SIG-M5 treated with dmso at 0.1 percent for 504 hours (cell line): ENCODE data around the gene FBXW11.
A peak's percentile ranks its signal among the peaks of the same experiment; 100 is the strongest.
"Not testable (repeated sequence)": the region's sequence is repeated elsewhere in the genome, so short reads cannot be mapped to it uniquely, and the experiment has no call there.

ENCODE experiments used
- DNase-seq: peaks from one replicate; lab custom pipeline; 2025; ENCODE audit not compliant: unreplicated experiment; lab: John Stamatoyannopoulos, UW

Gene FBXW11

DNA sequence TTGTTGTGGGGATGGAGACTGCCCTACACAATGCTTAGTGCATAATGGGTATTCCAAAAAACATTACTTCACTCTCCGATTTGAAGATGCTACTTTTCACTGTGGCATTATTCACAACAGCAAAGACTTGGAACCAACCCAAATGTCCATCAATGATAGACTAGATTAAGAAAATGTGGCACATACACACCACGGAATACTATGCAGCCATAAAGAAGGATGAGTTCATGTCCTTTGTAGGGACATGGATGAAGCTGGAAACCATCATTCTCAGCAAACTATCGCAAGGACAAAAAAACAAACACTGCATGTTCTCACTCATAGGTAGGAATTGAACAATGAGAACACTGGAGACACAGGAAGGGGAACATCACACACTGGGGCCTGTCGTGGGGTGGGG is 90.7 kb downstream of the FBXW11 start:
- DNase-seq = not testable (repeated sequence)

DNA sequence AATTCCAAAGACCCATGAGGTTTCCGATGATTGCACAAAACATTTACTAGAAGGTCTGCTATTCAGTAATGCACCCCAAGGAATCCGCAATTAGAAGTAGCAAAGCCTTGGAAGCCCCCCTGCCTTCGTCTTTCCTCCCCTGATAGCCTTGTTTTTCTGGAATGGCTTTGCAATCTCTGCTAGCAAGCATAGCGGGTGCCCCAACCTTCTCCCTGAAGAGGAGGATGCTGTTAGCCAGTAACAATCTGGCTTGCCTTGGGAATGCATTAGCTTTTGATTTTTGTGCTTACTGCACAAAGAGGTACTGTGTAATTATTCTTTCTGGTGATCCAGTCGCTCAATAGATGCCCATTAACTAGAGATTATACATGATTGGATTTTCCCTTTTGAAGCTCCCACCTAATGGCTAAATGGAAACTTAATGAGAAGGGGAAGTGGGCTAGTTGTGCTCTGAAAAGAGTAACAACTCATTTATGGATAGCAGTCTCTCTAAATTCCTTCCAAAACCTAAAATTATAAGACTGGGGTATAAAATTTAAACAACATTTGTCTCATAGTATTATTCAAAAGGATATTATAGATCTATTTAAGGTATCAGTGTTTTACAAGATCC is 91.6 kb downstream of the FBXW11 start:
- DNase-seq = no peak

DNA sequence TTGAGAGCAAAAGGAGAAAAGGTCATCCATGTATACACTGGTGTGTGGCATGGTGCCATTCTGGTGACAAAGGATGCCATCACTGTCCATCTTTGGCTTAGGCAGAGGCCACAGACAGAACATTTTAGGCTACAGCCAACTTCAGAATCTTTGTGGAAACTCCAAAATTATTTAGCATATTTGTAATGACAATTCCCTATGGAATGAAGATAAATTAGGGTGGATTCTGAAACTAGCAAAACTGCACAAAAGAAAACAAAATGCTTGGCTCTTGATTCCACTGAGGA is 92.5 kb downstream of the FBXW11 start:
- no peak for DNase-seq

DNA sequence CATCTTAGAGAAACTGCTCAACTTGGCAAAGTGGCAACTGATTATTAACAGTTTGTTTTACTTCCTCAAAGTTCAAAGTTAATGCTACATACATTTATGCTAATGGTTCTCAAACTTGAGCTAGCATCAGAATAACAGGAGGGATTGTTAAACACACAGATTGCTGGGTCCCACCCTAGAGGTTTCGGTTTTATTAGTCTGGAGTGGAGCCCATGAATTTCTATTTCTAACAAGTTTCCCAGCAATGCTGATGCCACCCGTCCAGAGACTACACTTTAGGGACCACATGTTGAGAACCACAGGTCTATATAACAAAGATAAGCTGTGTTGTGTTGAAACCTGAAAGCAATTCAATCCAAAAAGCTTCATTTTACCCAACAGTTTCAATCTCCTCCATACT is 95.3 kb downstream of the FBXW11 start:
- DNase-seq = no peak

DNA sequence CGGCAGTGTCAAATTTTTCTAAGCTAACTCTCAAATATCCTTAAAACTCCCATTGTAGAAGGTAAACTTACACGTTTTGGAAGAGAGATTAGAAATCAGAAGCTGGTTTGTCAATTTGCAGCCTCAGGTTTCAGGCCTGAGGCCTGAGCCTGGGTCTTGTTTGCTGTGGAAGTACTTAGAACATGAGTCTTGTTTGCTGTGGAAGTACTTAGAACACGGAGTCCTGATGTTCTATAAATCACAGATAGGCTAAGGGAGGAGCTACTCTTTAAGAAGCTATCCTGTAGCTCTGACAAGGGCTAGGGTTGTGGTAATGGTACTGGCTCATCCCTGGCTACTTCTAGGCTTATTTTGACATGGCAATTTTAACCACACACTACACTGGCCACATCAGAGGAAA is 97.8 kb downstream of the FBXW11 start:
- no peak for DNase-seq

DNA sequence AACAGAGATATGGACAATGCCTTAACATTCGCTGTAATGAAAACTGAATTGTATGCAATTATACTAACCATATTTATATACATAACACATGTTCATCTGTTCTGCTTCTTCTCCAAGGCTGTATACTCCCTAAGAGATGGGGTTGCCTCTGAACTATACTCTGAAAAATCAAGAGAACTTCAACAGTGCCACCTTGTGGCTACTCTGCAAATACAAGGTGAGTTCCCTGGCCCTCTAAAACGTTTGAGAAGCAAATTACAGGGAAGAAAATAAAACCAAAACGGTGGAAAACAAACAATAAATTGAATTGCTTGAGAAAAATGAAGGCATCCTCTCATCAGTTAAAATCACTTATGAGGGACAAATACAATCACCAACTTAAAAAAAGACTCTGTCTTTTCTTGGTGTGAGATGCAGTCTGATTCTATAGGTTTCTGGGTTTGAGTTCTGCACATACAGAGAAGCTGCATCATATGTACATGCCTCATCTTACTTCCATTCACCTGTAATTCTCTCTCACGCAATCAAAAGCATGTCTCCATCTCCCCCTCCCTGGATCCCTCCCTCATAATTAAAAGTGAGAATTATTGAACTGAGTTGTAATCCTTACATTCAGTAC is 98.6 kb downstream of the FBXW11 start:
- peak; percentile 69 for DNase-seq

DNA sequence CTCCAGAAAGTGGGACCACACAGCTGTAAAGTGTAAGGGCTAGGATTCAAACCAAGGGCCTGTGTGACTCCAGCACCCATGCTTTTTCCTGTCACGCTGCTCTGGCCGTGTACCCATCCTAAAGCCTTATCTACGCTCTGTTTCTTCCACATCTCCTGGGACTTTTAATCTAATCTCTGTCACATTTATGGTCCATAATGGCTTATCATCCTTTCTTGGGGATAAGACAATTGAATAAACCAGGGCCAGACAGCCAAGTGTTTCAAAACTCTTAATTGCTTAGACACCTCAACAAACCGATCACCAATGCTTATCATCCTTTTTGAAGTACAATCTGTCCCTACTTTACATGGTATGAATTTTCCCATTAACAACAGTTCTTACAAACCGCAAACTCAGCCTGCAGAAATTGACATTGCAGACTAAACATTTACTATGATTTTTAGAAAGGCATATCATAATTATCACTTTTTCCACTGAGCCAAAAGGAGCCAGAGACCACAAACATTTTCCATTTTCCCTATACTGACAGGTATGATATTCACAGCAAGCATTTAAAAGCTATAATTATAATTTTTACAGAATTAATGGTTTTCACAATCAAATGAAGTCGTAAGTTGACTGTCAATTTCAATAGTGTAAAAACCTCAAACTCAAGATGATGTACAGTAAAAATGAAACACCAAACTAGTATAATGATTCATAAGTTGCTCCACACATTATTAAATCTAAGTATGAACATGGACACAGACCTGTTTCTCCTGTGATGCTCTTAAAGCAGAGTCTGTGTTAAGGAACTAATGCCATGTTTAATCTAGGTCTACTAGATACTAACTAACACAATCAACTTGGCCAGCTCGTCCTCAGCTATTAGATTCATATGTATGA is 99.5 kb downstream of the FBXW11 start:
- no peak for DNase-seq

DNA sequence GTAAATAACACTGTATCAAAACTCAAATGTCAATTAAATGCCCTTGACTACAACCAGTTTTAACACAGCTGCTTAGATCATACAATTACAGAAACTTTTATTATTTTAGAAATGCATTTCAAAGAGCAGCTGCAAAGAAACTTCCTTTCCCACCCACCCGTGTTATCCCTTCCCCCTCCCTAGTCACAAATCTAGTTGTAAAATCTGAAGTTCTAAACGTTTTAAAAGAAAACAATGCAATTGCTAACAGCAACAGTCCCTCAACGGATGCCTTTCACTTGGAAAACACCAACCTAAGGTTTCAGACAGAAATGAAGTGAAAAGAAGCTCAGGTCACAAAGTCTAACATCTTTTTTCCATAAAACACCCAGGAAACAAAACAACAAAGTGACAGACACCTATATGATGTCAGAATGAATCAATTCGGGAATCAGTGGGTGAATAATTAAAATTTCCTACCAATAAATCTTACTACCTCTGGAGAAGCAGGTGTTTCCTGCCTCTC is 100.3 kb downstream of the FBXW11 start:
- no peak for DNase-seq

DNA sequence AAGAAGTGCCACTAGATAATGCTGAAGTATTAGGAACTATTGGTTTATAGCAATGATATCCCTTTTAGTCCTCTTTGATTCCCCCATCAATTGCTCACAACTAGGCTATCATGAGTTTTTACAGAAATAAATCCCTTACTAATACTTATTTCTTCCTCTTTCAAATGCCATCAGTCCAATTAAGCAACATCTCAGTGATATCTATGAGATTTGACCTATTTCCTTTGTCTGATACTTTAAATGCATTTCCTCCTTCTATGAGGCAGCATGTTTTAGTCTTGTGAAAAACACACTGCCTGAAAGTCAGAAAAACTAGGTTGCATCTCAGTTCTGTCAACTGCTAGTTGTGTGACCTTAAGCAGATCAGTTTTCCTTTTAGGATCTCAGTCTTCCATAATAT is 101.6 kb downstream of the FBXW11 start:
- no peak for DNase-seq

DNA sequence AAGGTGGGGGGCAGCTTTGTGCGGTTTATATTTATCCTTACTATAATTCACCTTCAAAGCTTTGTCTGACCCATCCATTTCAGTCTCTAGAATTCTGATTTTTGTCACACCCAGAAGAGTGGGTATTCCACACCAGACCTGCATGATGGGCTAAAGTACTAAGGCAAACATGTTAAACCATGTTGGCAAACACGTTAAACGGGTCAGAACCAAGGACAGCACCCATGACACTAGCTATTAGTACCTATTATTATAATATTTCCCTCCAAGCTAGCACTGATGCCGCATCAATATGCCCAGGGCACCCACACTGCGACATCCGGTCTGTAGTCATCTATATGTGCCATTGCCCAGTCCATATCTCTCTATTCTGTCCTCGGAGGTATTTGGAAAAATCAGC is 104.7 kb downstream of the FBXW11 start:
- DNase-seq = no peak

DNA sequence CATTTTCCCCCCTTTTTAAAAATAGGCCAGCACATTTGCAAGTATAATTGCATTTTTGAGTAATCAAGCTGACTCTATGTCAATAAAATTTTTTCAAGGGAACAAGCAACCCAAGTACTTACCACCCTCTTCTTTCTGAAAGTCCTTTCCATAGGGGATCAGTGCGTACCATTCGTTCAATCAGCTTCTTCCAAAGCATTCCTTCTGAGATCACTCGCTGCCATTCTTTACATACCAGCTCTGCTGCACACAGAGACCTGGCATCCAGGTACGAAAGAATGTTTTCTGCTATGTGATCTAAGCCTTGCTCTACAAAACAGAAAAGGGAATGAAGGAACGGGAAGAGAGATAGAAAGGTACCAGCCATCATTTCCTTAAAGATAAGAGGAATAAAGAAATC is 106.6 kb downstream of the FBXW11 start:
- DNase-seq = no peak

DNA sequence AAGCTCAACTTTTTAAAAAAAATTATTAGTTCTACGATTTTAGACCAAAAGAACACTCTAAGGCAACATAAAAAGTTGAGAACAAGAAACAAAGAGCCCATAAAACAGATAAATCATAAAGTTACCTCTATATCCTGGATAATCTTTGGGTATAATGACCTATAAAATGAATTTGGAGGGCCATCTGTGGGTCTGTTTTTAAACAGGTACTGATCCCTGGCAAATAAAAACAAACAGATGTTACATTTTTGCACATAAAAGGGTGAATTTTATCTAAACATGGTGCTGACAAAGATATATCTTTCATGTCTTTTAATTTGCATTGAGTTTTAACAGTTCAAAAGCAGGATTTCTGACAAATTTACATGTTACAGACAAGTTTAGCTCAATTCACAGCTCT is 107.6 kb downstream of the FBXW11 start:
- no peak for DNase-seq

DNA sequence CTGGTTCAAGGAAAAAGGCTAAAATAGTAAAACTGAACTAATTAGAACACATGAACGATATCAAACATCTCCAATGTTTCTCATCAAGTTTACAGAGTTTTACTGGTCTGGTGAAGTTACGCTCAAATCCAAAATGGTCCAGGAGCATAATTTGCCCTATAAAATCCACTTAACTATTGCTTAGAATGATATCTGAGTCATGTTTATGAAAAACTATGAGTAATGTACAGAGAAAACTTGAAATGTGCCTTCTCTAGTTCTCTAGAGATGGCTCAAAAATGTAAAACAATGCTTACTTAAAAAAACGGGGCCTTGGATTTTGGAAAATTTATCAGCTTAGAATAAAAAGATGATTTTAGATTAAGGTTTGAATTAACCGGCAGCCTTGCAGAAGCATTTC is 108.1 kb downstream of the FBXW11 start:
- DNase-seq = no peak

DNA sequence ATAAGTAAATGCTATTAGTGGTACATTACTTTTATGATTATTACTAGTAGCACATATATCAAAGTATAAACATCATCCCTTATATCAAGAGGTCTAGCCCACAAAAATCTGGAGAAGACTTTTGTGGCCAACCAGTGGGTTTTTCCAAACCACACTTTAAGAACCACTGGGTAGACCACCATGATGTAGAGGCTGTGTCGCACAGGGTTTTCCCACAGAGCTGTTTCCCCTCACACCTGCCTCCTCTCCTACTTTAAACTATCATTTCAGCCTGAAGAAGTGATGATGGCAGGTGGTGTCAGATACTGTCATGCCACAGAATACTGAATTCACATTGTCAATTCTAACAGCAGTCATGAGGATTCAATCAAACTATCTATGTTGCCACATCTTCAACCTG is 109.2 kb downstream of the FBXW11 start:
- no peak for DNase-seq

DNA sequence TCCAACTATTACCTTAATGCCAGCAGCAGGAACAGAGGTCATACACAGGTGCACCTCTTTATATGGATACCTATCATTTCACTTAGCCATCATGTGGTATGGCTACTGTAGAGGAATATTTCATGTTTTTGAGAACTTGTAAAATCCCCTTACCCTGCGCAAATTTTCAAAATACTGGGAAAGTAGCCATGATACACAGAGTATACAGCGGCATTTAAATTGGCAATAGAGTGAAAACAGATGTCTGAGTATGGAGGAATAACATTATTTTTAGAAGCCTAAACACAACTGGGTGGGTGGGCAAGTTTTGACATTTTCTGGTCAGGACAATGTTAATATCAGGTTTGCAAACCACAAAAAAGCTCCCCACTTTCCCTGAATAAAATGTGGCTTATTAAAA is 111.4 kb downstream of the FBXW11 start:
- DNase-seq = no peak

DNA sequence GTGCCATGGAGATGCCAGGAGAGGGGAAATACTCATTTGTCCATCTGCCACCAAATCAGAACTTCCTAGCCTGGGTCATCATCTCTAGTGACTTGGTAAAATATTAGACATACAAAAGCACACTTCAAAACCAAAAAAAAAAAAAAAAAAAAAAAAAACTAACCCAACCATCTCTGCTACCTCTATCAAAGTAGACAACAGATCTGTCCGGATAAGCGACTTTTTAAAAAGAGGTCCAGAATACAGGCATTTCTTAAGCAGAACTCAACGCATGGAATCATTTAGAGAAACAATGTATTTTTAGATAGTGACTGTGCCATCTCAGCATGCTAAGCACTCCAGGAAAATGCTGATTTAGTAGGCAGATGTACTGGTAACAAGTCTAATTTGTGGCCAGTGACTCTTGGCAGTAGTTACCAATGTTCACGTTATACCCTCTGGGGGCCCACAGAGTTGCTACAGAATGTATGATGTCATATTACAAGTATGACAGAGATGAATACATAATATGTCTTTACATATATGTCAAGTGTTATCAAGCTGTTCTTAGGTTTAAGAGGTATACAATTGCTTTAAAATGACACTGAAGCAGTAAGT is 113.0 kb downstream of the FBXW11 start:
- no peak for DNase-seq

DNA sequence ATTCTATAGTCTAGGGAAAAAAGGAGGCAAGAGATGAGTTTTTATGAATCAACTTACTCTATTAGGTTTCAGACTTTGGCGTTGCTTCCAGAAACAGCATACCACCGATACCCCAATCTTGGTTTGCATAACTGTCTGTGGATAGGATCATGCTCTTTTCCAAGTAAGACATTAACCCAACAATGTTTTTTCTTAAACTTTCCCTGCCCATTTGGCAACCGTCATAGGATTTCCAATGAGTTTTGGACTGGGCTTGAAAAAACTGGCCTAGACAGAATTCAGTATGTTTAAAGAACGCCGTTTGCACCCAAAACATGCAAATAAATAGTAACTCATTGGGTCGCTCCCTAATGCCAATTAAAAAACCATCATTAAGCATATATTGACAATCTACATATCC is 114.8 kb downstream of the FBXW11 start:
- DNase-seq = no peak

DNA sequence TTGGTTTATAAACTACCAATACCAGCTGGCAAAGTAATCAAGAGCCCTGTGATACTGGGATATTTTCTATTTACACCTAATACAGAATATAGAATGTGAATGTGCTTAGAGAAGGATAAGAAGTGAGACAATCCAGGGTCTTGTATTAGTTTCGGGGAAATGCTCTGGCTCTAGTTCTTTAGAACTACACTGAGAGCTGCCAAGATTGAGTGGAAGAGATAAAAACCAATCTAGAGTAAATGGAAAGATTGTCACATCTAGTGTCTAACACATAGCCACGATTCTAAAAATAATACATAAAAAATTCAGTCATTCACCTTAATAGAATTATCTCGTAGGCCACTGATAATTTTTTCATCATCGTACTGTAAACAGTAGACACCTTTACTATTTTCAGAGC is 115.3 kb downstream of the FBXW11 start:
- no peak for DNase-seq

DNA sequence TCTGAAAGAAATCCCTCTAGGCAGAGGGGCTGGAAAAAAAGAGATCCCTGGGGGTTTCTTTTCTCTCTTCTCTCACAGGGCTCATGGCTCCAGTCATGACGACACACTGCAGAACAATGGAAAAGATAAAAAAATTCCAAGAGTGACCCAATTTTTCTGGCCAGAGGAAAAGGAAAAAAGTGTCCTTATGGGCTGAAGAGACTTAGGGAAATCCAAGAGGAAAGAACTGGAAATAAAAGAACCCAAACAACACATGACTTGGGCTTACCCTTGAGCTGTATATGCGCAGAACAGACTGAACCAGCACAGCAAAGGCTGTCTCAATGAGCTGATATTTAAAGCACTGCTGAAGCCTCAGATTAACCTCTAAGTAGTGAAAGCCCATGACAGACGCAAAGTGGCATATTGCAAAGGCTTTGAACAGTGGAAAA is 118.4 kb downstream of the FBXW11 start:
- DNase-seq = no peak

DNA sequence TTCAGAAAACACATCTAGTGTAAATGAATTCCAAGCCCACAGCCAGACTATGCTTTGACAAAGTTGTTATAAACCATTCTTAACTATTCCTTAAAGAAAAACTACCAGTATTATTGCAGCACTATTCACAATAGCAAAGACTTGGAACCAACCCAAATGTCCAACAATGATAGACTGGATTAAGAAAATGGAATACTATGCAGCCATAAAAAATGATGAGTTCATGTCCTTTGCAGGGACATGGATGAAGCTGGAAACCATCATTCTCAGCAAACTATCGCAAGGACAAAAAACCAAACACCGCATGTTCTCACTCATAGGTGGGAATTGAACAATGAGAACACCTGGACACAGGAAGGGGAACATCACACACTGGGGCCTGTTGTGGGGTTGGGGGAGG is 120.4 kb downstream of the FBXW11 start:
- DNase-seq = not testable (repeated sequence)

DNA sequence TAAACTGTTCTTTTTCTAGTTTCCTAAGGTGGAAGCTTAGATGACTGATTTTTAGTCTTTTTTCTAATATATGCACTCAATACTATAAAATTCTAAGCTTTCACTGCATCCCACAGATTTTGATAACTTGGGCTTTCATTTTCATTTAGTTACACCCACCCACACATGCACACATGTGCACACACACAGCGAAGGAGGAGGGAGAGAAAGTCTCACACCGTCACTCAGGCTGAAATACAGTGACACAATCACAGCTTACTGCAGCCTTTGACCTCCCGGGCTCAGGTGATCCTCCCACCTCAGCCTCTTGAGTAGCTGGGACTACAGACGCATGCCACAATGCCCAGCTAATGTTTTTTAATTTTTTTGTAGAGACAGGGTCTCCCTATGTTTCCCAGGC is 124.3 kb downstream of the FBXW11 start:
- no peak for DNase-seq

DNA sequence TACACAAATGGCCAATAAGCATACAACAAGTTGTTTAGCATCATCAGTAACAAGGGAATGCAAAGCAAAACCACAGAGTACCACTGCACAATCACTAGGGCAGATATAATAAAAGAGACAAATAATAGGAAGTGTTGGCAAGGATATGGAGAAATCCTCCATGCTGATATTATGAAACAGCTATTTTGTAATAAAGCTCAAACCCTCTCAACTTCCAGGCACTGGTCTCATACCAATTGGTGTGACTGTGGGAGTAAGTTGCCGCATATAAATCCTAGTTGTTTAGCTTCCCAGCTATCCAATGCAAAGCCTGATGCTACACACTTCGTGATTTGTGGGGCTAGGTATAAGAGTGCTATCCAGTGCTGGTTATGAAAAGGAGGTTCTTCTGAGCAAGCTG is 132.2 kb downstream of the FBXW11 start:
- peak; percentile 93 for DNase-seq
